NK-92 (cell line): Measurements from ENCODE around the gene EDRF1.
"Not testable (repeated sequence)": the region's sequence is repeated elsewhere in the genome, so short reads cannot be mapped to it uniquely, and the experiment has no call there.

Experiments used
- DNase-seq: peaks from one replicate; lab custom pipeline; 2025; ENCODE audit not compliant: unreplicated experiment; lab: John Stamatoyannopoulos, UW

EDRF1 gene

DNA sequence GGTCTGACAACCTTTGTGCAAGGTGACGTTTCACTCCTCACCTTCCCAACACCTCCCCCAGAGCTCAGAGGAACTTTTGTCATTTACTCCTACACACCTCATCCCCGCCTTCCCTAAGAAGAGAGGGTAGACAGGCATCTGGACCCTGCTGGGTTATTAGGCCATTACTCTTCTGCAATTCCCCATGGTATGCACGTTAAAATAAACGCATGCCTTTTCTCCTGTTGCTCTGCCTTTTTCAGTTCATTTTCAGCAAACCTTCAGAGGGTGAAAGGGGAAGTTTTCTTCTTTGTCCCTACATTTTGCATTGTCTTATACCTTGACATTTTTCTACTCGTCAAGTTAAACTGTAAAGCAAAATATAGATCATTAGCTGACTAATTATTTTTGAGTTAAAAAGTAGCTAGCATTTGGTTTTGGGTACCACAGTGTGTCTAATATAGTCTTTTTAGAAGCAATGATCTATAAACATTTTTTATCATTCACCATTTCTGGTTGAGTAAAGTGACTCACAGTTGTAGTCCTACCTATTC is 10.5 kb upstream of the EDRF1 start:
- no peak for DNase-seq

DNA sequence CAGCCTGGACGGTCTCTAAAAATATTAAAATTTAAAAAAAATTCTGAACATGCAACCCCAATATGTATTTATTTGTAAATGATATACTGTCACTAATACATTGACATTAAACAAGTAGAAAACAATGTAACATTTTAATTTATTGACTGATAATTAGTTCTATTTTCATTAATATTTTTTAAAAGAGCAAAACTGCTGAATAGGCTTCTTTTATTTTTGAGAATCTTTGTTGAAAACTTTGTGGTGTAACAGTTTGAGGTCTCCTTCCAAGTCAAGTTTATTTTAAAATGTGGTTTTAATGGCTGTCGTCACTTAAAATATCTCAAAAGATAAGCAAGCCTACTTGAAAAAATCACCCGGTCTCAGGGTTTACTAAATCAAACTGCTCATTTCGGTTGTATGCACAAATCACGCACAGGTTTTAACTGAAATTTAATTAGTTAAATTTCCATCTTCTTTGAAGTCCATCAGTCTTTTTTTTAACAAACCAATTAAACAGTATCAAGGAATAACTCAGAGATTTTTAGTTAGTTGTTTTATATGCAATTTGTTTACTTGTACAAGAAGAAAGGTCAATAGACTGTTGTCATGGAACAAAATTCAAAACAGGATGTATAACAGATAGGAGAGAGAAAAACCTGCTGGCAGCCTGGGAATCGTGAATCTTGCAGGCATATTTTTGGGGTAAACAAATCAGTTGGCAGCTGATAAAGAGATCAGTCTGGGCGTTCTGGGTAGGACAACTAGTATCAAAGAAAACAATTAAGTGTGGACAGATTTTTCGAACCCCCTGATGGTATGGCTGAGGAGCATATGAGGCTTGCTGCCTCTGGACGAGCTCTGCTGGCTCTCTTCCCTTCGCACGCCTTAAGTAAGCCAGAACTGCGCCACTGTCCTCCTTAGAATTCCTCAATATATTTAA is 9.7 kb upstream of the EDRF1 start:
- no peak for DNase-seq

DNA sequence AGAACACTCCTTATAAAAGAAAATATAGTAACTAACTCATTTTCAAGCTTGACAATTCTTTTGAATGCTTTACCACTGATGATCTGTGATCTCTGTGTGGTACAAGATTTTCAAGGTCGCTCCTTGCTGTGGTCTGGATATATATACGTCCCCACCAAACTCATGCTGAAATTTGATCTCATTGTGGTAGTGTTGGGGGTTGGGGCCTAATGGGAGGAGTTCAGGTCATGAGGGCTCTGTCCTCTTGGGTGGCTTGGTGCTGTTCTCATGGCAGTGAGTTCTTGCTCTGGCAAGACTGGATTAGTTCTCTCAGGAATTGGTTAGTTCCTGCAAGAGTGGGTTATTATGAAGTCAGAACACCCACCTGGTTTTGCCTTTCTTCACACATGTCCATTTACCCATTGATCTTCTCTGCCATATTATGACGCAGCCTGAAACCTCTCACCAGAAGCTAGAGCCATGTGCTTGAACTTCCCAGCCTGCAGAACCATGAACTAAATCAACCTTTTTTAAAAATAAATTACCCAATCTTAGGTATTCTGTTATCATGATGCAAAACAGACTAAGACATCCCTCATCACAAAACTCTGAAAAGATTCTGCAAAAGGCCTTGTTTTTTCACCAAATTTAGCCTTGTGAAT is 8.3 kb upstream of the EDRF1 start:
- no peak for DNase-seq

DNA sequence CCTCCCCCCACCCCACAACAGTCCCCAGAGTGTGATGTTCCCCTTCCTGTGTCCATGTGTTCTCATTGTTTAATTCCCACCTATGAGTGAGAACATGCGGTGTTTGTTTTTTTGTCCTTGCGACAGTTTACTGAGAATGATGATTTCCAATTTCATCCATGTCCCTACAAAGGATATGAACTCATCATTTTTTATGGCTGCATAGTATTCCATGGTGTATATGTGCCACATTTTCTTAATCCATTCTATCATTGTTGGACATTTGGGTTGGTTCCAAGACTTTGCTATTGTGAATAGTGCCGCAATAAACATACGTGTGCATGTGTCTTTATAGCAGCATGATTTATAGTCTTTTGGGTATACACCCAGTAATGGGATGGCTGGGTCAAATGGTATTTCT is 4.8 kb upstream of the EDRF1 start:
- not testable (repeated sequence) for DNase-seq

DNA sequence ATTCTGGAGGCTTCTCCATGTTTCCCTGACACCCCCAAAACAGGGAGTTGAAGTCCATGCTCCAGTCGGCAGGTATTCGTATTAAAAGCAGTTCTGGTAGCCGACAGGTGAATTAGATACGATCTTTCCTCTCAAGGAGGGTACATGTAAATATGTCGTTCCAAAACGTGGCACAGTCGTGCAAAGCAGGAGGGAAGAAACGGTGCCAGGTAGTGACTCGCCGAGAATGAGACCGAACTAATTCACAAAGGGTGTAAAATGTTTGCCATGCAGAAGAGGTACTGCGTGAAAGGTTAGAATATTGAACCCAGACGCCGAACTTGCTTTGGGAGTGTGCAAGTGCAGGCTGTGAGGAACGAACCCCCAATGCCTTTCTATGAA is 483 bp downstream of the EDRF1 start:
- DNase-seq: no peak

DNA sequence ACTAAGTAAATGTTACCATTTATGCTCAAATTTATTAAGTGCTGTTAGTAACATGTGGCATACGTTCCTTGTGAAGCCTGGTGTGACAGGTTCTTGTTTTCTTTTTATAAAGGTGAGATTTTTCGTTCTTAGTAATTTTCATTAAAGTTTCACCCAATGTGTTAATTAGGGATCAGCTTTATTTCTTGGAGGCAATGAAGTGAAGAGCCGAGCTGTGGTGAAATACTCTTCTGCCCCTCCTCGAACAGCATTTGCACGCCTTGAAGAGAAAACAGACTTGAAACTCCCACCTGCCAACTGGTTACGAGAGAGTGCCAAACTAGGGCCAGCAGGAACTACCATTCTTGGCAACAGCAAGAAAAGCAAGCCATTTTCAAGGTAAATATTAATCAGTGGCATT is 1.5 kb downstream of the EDRF1 start:
- DNase-seq: no peak

DNA sequence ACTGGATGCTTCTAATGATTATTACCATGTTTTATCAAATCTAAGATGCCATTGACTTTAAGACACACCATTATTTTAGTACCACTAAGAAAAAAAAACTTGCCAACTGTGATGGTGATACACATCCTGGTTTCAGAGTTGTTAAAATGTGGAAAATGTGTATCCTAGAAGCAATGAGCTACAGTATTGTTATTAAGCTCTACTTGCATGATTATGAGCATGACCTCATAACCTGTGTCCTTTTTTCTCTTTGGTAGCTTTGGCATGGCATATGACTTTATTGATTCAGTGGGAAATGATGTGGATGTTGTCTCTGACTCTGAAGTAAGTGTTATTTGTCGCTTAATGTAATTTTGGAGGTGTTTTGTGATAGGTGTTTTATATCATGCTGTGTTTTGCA is 3.3 kb downstream of the EDRF1 start:
- no peak for DNase-seq

DNA sequence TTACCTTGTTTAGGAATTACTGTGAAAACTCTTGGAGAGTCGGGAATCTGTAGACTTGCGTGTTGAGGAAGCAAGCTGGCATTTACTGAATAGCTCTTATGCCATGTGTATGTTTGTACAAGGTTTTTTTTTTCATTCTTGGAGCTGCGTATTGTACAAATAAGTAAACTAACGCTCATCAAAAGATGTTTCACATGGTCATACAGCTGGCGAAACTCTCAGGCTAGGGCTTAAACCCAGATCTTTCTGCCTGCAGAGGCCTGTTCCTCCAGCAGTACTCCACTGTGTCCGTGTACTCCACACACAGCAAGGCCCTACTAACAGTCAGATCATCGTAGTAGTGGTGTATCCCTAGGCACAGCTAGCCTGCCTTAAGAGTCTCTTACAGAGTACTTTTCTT is 7.4 kb downstream of the EDRF1 start:
- DNase-seq: no peak

DNA sequence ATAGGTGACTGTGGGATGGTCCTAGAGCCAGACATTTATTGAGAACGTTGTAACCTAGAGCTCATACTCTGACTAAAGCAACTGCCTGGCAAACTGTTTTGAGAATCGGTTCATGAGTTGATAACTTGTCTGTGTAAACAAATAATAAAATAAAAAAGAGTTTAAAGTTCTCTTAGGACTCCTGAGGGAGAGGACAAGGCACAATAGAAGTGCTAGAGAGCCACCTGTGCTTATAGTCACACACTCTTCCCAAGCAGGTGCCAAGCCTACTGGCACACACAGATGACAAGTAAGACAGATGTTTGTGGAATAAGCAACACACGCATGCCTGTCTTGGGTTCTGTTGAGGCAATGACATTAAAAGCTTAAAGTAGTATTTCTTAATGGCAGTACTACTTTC is 7.9 kb downstream of the EDRF1 start:
- no peak for DNase-seq

DNA sequence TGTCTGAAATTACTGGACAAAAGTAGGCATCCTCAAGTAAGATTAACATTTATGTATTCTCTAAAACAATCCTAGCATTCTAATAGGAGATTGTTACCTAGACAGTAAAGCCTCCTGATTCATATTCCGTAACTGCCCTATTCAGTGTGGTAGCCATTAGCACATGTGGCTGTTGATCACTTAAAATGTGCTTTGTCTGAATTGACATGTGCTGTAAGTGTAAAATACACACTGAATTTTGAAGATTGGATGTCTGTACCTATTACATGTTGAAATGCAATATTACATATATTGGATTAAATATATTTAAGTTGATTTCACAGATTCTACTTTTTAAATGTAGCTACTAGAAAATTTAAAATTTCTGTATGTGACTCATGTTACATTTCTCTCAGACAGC is 14.6 kb downstream of the EDRF1 start:
- no peak for DNase-seq

DNA sequence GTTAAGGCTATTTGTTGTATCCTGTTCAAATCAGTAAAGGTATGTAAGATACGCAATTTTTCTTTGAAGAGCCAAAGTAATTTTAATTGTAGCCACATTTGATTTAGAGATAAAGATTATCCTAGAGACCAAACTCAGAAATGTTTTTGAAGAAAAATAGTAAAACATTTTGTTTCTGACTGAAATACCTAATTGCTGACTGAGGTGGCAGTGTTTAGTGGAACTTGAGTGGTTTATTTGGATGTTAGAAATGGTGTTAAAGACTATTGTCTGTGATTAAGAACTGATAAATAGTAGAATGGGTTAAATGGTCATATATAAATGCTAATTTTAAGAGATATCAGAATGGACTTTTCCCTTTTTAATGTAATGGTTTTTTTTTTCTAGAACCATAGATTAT is 15.3 kb downstream of the EDRF1 start:
- DNase-seq: no peak

DNA sequence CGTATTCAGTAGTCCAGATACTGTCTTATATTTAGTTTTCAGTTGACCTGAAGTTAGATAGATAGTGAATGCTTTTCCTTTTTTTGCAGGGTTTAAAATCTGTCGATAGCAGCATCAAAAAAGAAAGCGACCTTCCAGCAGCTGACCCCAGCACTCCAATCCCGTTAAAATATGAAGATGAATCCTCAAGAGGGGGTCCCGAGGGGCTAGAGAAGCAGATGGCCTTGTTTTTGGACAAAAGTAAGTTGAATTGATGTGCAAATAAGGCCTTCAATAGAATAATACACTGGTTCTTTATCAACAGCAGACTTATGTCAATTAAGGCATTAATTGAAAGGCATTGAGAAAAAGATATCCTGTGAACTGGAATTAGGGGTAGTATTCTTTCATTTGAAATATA is 18.7 kb downstream of the EDRF1 start:
- no peak for DNase-seq

DNA sequence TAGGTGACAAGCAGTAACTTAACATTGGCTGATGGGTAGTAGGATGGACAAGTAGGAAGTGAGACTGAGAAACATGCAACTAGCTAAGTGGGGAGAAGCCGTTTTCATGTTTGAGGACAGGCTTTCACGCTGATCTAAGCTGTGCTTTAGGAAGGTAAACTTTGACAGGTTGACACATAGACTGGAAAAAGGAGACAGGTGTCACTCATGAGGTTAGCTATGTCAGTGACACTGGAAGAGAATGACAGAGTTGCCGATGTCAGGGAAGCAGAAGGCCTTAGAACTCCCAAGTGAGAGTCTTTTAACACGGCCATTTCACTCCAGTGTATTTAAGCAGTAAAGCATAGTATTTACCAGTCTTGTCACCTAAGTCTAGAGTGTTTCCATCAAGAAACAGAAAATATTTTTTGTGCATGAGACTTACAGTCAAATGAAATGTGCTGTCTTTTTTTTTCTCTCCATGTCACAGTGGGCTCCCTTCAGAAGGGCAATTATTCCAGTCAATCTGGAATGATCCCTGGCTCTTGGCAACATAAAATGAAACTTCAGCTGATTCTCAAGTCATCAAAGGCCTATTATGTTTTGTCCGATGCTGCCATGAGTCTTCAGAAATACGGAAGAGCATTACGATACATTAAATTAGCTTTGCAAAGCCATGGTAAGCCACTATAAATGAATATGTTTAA is 20.6 kb downstream of the EDRF1 start:
- DNase-seq: no peak

DNA sequence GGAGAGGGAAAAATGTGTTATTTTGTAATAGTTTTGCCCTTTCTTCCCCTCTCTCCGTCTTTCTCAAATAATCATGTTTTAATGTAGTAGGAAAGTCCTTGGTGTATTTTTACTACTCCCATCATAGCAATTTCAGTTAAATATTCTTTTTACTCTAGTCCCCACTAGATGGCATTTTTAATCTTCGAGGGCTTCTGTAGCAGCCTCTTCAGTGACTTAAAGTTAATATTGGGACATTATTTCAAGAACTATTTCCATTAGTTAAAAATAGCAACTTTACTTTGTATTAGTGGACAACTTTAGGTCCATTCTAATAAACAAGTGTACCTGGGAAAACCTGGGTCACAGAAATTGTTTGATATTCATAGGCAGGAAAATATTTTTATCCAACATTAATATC is 23.0 kb downstream of the EDRF1 start:
- DNase-seq: no peak

DNA sequence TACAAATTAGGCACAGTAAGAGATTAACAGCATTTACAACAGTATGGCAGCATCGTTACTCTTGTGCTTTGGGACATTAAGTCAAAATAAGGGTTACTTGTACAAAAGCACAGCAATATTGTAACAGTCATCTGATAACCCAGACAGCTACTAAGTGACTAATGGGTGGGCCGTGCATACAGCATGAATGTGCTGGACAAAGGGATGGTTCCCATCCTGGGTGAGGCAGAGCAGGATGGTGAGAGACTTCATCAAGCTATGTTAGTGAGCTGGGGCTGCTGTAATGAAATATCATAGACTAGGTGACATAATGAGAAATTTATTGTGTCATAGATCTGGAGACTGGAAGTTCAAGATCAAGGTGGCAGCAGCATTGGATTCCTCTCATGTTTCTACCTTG is 25.4 kb downstream of the EDRF1 start:
- no peak for DNase-seq

DNA sequence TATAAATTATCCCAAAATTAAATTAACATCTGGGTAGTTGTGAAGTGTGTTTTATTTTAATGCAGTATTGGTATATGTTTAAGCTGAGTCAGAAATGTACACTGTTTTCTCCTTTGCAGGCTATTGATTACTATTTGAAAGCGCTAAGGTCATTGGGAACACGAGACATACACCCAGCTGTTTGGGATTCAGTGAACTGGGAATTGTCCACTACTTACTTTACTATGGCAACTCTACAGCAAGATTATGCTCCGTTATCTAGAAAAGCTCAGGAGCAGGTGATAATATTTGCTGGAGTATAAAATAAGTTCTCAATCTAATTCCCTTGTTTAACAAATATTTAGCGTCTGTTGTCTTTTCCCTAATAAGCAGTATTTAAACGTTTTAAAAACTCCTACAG is 27.9 kb downstream of the EDRF1 start:
- no peak for DNase-seq

DNA sequence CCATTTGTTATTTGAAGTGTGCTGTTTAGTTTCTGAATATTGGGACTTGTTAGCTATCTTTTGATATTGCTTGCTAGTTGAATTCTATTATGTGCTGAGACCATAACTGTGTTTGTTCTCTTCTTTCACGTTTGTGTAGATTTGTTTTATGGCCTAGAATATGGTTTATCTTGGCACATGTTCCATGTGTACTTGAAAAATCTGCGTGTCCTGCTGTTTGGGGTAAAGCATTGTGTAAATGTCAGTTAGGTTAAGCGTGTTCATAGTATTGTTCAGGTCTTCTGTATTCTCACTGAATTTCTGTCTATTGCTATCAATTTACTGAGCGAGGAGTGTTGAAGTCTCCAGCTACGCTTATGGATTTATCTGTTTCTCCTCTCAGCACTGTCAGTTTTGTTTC is 36.7 kb downstream of the EDRF1 start:
- no peak for DNase-seq

DNA sequence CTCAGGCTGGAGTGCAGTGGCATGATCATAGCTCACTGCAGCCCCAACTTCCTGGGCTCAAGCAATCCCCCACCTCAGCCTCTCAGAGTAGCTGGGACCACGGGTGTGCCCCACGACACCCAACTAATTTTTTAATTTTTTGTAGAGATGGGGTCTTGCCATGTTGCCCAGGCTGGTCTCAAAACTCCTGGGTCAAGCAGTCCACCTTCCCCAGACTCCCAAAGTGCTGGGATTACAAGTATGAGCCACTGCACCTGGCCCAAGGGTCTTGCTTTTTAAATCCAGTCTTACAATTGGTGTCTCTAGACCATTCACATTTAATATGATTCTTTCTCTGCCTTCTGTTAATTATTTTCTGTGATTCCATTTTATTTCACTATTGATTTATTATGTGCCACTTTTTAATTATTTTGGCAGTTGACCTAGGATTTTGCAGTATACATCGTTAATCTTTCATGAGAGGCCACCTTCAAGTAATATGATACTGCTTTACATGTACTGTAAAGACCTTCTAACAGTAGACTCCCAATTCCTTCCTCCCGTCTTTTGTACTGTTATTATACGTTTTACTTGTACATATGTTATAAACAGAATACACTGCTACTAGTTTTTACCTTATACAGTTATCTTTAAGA is 37.5 kb downstream of the EDRF1 start:
- no peak for DNase-seq

DNA sequence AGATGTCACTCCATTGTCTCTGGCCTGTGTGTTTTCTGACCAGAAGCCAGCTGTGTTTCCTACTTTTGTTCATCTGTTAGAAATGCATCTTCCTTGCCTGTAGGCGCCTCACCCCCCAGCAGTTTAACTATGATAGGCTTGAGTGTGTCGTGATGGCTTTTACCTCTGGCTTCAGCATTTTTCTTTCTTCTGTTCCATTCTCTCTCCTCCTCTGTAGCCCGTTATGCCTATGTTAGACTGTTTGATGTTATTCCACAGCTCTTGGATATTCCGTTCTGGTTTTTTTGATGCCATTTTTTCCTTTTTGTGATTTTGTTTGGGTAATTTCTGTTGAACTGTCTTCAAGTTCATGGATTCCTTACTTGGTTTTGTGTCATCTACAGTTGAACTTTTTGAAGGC is 38.2 kb downstream of the EDRF1 start:
- DNase-seq: no peak

DNA sequence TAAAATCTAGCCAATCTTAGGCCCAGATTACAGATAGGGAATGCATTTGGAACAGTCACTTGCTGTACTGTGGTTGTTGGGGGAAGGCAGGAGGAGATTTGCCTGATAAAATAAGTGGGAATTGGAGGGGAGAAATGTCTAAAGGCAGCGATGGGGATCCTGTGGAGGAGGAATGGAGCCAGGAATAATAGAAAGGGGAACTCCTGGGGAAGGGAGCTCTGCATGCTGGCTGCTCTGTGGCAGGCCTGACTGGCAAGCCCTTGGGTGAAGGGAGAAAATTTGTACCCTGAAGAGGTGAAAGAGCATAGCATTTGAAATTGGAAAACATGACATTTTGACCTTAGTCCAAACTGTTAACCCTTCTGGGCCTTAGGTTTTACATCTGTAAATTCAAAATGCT is 42.5 kb downstream of the EDRF1 start:
- DNase-seq: no peak
